ENCODE measurements around the gene ERI3.

The ERI3 gene

DNA sequence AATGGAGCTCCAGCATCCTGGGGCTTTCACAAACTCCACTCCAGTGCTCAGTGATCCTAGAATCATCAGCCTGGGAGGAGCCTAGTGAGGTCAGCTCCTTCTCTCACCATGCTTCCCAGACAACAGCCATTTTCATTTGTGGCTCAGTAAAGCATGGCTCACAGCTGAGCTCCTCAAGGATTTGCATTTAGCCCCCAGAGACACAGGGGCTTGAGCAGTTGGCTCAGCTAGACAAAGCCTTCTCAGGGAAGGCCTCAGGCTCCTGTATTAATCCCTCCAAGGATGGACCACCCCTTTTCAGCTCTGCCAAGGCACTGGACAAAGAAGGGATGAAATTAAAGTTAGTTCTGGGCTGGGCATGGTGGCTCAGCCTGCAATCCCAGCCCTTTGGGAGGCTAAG is 39.5 kb downstream of the ERI3 start:
- no peak for DNase-seq

DNA sequence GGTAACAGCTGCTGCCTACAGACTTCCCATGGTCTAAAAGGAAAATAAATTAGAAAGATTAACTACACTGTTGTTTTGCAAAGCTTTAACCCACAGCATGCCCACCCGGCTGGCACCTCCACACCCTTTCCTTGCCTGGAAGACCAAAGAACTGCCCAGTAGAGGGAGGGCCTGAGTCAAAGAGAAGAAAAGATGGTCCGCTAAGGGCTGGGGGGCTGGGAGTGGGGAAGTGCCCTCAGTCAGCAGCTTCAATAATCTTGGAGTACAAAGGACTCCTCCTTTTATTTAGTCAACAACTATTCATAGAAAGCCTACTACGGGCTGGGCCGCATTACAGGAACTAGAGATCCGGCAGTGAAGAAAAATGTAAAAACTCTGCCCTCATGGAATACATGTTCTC is 40.6 kb downstream of the ERI3 start:
- peak; percentile 7 for DNase-seq

- DNase-seq: no peak
These were observed 41.7 kb downstream of the ERI3 start for GRCh38 chr1:44313265-44313918.

GRCh38 chr1:44312399-44313196 is 42.5 kb downstream of the ERI3 start:
- no peak for DNase-seq

DNA sequence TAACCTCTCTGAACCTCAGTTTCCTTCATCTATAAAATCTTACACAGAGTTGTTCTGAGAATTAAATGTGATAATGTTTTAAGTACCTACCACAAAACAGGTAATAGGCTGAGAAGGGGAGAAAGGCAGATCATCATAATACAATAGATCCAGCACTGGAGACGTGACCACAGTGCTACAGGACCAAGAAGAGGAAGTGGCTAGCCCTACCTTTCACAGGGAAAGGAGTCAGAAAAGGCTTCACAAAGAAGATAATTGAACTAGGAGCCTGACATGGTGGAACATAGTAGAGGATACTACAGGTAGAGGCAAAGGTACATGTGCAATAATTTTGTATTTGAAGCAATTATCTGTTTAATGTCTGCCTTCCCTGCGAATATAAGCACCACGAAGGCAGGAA is 45.1 kb downstream of the ERI3 start:
- peak; percentile 21 for DNase-seq

GRCh38 chr1:44305962-44306422 is 49.1 kb downstream of the ERI3 start:
- no peak for DNase-seq

- DNase-seq: no peak
These were observed 51.5 kb downstream of the ERI3 start for GRCh38 chr1:44303532-44303931.

GRCh38 chr1:44302541-44302940 is 52.5 kb downstream of the ERI3 start:
- peak; percentile 68 for DNase-seq

DNA sequence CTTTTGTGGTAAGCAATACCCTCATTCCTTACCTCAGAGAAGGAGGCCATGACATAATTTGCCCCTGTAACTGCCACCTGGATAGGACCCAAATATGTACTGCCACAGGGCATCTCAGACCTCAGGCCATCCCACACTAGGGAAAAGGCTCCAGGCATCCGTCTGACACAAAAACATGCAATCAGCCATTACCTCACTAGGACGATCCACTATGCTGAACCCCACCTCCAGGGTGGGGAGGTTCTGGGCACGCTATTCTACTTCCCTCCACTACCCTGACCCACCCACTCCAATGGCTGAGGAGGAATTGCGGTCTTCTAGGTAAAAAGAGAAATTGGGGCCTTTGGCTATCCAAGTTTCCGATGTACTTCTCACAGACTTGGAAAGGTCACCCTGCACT is 53.6 kb downstream of the ERI3 start:
- no peak for DNase-seq

GRCh38 chr1:44300852-44301251 is 54.2 kb downstream of the ERI3 start:
- peak; percentile 29 for DNase-seq

- no peak for DNase-seq
These were observed 57.2 kb downstream of the ERI3 start for GRCh38 chr1:44297695-44298400.

DNA sequence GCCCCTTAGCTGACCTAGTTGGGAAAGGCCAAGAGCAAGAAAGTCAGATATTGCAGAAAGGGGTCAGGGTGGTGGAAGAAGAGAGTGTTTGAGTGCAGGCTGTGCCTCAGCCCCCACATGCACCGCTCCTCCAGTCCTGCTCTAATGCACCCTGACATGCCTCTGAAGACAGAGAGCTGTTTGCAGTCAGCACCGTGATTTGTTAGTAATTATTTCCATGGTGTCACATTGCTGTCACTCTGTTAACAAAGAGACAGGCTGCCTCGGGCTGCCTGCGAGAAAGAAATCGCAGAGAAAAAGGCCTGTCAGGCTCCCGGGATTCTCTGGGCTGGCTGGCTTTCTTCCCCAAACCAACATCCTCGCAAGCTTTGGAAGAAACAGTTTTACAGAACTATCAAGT is 58.3 kb downstream of the ERI3 start:
- no peak for DNase-seq

- no peak for DNase-seq
These were observed 59.0 kb downstream of the ERI3 start for GRCh38 chr1:44296086-44296485.

DNA sequence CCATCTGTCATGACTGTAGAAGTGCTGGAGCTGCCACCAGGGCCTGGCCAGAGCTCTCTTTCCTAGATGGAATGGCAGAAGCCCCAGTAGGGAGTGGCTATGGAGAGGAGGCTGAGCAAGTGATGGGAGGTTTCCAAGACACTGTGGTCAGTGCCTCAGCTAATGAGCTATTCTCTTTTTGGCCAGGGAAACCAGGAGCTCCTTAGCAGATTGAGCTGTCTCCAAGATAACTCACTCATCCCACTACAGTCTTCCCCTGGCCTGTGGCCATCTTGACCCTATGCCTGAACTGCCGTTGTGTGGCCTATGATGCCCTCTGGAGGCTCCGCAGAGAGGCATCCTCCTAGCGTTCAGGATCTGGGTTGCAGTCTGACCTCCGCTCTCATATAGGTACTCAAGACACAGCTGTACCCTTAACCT is 60.5 kb downstream of the ERI3 start:
- peak; percentile 38 for DNase-seq

GRCh38 chr1:44293761-44294315 is 61.2 kb downstream of the ERI3 start:
- DNase-seq: no peak

DNA sequence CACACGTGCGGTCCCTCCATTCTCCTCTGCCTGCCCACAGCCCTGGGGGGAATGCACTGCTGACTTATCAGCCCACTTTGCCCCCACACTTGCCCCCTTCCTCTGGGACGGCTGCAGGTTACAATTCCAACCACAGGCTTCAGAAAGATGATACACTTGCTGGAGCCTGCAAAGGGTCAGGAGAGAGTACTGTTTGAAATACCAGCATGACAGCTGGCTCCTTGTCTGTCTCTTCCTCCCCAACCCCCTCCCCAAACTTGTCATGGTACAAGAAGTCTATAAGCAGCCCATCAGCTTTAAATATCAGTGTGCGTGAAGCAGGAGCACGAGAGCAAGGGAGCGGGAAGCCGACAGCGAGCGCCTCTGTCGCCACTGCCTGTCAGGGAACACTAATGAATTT is 62.4 kb downstream of the ERI3 start:
- DNase-seq: no peak

DNA sequence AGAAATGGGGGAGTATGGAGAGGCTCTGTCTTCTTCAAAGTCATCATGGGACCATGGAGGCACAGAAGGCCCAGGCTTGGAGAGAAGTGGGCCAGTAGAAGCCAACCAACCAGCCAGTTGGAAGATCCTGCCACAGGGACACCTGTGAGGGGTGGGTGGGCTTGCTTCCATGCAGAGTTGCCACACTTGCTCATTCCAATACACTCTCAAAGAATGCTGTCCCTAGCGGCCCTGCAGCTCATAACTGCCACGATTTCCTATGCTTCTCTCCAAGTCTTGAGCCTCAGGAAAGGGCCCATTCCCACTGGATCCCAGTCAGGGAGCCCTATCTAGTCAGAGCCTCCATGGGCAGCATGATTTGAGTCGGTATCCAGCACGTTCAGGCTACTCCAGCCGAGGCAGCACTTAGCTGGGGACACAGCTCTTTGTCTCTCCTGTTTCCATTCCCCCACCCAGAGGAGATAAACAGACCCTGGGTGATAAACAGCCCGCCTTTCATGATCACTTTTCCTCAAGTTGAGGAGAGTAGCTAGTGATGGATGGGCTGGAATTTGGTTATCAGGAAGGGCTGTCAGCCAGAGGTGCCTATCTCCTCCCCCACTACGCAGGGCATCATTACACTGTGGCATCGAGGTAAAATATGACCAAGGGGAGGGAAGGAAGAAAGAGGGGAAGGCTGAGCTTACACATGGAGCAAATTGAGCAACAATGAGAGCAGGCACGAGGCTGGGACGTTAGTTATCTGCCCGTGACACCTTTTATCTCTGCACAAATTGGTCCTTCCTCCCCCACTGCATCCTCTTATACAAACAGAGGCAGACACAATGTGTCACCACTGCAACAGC is 64.6 kb downstream of the ERI3 start:
- peak; percentile 92 for DNase-seq

- no peak for DNase-seq
These were observed 65.5 kb downstream of the ERI3 start for GRCh38 chr1:44289530-44289929.

GRCh38 chr1:44288883-44289282 is 66.2 kb downstream of the ERI3 start:
- DNase-seq: no peak

GRCh38 chr1:44284184-44284583 is 70.9 kb downstream of the ERI3 start:
- no peak for DNase-seq

DNA sequence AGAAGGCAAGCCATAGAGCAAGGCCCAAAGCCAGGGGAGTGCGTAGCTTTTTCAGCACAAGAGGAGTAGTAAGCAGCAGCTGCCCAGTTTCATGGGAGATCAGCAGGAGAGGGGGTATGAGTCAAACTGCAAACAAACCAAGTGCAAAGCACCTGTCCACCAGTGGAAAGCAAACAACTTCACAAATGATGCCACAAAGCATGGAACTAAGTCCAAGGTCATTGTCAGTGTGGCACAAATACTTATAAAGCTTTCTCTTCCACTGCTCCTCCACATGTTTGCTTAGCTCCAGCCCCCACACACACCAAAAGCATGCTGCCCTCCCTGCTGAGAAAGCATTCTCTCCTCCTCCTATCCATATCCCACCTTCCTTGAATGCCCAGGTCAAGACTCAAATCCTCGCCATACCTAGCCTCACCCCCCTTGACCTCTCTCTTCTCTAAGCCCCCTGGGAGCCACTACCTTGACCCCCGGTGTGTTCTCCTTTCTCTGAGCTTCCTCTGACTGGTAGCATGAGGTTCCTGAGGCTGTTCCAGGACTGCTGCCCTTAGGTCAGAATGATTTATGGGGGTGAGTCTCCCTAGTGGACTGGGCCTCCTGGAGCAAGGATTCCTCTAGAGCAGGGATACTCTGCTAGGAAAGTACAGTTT is 71.4 kb downstream of the ERI3 start:
- no peak for DNase-seq

Measured in OCI-M1 (cell line).